OCI-M2 (cell line): ENCODE measurements around the gene KRTAP20-3.

Experiments
- DNase-seq: peaks from one replicate; lab custom pipeline; 2025; ENCODE audit not compliant: unreplicated experiment; lab: John Stamatoyannopoulos, UW

Gene KRTAP20-3

DNA sequence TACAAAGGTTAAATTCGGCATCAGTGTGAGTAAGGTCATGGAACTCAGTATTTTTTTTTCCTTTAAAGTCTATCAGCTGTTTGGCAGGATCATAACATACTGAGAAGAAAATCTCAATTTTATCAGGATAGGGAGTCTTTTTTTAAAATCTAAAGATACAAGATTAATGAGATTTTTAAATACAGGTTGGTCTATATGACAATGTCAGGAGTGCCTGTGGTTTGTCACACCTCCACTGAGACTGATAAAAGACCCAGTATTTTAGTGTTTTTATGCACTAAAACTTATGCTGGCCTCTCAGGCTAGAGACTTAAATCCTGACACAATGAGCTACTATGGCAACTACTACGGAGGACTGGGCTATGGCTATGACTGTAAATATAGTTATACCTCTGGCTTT lies at the start of gene KRTAP20-3:
Gene KRTAP20-3 (plus strand): TSS at position 301 of the 400 bp plus-strand sequence.
- DNase-seq = no peak

DNA sequence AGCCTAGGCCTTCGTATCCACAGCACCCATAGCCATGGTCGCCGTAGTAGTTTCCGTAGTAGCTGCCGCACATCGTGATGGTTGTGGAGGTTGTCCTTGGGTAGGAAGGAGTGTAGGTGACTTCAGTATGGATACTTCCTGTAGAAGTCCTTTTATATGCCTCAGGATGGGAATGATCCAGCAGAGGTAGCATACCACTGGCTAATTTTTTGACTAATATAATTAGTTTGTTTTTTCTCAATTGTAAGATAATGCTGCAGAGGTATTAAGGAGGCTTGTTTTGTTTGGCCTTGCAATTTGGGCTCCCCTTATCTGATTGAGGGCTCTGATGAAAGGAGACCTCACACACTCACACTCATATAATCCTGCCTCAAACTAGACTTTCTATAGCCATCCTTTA lies 43.9 kb upstream of the KRTAP20-3 start, which contains the start of gene KRTAP6-2:
Gene KRTAP6-2 (minus strand): TSS at position 101 of the 400 bp plus-strand sequence. CDS start 28 bp downstream, at position 73.
- DNase-seq = no peak

DNA sequence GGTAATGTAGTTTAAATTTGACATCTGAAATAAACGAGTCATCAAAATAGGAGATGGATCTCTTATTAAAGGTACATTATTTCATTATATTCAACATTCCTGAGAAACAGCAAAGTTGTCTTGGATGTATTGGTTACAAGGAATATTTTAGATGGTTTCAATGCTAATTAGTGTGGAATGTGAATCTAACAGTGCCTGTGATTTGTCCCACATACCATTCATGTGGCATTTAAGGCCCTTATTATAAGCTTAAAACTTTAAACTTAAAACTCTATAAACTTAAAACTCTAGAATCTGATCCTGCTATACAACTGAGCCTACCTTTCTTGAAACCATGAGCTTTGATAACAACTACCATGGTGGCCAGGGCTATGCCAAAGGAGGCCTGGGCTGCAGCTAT lies 41.9 kb upstream of the KRTAP20-3 start, which contains the start of gene KRTAP22-1:
Gene KRTAP22-1 (plus strand): TSS at position 301 of the 400 bp plus-strand sequence.
- no peak for DNase-seq

DNA sequence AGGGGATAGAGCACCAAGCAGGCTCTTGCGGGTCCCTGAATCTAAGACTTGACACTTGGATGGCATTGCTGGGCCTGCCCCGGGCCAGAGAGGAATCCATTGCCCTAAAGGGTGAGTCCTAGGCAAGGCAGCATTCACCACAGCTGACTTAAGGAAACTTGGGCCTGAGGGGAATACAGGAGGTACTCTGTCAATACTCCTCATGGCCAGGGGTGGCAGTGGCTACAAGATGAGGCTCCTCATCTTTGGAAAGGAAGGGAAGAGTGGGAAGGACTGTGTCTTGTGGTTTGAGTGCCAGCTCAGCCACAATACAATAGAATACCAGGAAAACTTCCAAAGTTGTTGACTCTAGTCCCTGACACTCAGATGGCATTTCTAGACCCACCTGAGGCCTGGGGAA lies 36.7 kb upstream of the KRTAP20-3 start:
- no peak for DNase-seq

DNA sequence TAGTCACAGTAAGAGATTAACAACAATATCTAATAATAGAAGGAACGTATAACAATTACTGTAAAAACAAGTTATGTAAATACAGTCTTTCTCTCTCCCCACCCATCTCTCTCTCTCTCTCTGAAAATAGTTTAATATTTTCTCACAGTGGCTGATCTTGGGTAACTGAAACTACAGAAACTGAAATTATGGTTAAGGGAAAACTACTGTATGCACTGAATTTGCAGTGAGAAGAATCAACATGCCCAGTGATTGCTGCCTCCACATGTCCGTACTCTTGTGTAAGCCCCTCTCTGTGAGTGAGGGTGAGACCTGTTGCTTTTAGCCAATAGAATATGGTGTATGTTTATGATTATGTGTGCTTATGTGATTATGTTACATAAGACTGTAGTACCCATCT lies 30.5 kb upstream of the KRTAP20-3 start:
- no peak for DNase-seq

DNA sequence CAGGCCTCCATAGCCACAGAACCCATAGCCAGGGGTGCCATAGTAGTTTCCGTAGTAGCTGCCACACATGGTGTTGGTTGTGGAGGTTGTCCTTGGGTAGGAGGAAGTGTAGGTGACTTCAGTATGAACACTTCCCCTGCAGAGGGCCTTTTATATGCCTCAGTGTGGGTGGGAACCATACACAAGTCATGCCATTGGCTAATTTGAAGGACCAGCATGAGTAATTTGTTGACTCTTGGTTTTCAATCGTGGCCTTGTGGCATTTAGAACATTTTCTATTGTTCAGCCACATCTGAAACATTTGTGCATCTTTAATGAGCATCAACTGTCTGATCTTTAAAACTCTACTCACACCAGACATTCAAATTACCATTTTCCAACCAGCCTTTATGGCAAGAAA lies 28.8 kb upstream of the KRTAP20-3 start, which contains the start of gene KRTAP6-1:
Gene KRTAP6-1 (minus strand): TSS at position 95 of the 400 bp plus-strand sequence. CDS start 26 bp downstream, at position 69.
- DNase-seq = no peak

DNA sequence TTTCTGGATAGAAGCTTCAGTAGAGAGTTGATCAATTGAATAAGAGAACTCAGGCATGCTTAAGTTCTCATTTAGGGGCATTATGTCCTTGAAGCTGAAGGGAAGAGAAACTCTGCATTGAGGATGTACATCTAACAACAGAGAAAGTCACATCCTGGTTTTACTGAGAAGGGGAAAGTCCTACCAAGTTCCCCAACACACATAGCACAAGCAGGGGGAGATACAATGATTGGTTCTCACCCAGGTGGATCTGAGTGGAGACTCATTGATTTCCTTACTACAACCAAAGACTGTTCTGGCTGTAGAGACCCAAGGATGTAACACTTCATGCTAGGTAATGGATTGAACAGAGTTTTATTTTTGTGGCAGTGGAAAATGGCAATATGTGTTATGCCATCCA lies 27.5 kb upstream of the KRTAP20-3 start:
- DNase-seq = no peak

DNA sequence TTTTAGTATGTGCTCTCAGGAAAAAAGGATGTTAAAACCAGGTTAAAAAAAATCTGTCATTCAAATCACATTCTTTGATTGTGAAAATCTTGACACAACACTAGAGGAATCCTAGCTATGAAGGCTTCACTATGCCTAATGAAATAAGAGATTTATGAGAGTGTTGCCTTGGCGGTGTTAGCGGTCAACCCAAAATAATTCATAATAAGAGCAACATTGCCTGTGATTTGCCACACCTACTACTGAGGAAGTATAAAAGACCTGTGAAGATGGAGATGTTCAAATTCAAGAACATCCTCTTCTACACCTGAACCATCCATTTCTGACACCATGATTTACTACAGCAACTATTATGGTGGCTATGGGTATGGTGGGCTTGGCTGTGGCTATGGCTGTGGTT lies 26.5 kb upstream of the KRTAP20-3 start, which contains the start of gene KRTAP20-1:
Gene KRTAP20-1 (plus strand): TSS at position 301 of the 400 bp plus-strand sequence. CDS start 30 bp downstream, at position 331.
- no peak for DNase-seq

DNA sequence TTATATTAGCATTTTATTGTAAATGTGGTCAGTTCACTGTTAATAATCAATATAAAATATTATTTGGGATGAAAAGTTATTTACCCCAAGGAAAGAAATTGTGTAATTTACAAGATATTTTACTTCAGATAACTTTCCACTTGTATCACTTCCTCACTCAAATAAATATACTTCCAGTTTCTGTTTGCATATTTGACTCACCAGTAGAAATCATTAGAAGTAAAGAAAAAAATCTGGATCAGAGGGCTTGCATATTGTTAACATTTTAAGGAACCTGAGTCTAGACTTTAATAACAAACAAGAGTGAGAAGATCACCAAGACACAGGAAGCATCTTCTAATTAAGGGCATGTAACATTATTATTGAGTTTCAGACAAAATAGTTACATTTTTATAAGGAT lies 22.6 kb upstream of the KRTAP20-3 start:
- no peak for DNase-seq

DNA sequence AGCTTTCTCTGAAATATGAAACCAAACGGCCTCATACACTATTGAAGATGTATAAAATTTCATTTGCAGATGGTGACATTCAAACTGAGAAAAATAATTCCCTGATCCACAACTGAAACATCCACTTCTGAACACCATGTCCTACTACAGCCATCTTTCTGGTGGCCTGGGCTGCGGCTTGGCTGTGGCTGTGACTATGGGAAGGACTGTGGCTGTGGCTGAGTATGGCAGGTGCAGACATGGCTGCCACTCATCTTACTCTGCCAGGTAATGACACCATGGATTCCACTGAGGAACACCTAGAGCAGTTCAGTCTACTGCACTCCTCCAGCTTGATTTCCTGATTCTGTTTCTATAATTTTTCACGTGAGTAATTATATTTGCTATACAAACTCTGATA lies 22.1 kb upstream of the KRTAP20-3 start, which contains the start of gene KRTAP20-4:
Gene KRTAP20-4 (plus strand): TSS at position 106 of the 400 bp plus-strand sequence.
- no peak for DNase-seq

DNA sequence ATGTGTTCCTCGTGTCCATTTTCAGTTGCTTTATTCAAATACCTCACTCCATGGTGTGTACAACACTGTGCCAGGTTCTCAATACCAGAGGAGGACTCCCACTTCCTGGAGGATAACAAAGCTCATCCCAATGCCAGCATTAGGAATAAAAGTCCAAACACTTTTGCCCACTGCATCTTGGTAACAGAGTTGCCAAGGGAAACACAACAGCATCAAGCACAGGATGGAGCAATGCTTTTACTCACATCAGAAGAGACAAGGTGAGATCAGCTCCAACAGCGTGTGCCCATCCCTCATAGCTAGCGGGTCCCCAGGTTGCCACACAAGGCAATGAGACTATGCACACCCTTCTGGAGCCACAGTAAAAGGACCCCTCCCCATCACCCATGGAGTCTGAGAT lies 19.3 kb upstream of the KRTAP20-3 start:
- DNase-seq = no peak

DNA sequence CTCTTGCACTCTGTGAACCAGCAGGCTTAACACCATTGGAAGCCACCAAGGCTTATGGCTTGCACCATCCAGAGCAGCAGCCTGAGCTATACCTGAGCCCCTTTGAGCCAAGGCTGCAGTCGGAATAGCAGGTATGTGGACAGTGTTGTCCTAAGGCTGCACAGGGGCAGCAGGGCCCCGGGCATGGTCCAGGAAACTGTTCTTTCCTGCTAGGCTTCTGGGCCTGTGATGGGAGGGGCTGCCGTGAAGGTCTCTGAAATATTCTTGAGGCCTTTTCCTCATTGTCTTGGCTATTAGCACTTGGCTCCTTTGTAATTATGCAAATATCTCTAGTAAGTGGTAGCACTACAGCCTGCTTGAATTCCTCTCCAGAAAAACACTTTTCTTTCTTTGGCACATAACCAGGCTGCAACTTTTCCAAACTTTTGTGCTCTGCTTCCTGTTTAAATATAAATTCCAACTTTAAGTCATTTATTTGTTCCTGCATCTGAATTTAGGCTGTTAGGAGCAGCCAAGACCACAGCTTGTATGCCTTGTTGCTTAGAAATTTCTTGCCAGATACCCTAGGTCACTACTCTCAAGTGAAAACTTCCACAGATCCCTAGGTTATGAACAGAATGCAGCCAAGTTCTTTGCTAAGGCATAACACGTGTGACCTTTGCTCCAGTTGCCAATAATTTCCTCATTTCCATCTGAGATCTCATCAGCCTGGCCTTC lies 17.1 kb upstream of the KRTAP20-3 start:
- no peak for DNase-seq

DNA sequence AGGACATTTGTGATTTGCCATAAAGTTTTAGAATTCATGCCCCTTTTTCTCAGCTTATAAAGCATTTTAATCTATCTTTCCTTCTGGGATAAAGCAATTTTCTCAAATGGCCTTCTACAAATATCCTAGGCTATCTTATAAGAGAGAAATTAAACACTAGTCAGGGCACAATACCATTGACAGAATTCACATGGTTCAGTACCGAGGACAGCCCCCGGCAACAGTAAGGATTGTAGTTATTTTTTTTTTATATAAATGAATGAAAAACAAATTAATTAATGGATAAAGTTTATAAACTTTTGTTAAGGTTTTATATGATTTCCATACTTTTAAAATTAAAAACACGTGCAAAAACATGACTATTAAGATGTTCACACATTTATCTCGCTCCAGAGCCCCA lies 14.6 kb upstream of the KRTAP20-3 start:
- DNase-seq = no peak

DNA sequence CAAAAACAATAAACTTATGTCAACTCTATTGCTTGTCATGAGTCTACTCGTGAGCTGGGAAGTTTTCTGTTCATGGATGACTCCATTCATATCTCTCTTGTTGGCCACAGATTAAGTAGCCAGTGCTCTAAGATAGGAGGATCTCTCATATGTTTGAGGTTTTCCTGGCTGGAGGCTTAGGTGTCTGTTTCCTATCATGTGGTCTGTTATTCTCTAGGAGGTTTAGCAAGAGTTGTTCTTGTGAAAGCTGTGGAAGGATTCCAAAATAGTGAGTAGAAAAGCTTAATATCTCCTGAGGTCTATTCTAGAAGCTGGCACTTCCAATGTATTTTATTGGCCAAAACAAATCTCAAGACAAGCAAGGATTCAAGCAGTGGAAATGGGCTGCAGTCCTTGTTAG lies 13.5 kb upstream of the KRTAP20-3 start:
- DNase-seq = no peak

DNA sequence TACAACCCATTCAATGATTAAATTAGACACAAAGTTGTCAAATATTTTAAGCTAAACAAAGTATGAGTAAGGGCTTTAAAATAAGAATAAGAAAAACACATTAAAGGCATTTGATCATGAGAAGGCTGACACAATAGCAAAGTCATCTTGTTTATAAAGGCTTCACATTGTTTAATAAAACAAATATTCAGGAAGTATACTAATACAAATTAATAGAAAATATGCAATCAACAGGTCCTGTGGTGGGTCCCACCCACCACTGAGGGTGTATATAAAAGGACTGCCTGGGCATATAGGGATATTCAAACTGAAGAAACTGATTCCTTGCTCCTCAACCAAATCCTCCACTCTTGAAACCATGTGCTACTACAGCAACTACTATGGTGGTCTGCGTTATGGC lies 7.8 kb upstream of the KRTAP20-3 start, which contains the start of gene KRTAP20-2:
Gene KRTAP20-2 (plus strand): TSS at position 301 of the 400 bp plus-strand sequence. CDS start 58 bp downstream, at position 359.
- DNase-seq = no peak

DNA sequence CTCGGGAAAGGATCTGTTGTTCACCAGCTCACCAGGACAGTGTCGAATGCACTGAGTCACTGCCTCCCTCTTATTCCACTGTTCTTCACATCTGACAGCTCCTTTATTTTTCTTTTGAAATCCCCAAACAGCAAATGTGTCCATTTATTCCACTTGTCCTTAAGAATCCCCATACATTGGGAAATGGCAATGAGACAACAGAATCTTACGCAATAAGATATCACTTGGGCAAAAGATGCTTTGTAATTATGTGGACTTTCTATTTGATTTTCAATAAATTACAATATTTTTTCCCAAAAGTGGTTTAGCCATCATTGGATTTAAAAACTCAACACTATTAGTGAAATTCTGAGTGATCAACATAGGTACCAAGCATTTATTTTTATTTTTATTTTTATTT lies 4.0 kb upstream of the KRTAP20-3 start:
- no peak for DNase-seq

DNA sequence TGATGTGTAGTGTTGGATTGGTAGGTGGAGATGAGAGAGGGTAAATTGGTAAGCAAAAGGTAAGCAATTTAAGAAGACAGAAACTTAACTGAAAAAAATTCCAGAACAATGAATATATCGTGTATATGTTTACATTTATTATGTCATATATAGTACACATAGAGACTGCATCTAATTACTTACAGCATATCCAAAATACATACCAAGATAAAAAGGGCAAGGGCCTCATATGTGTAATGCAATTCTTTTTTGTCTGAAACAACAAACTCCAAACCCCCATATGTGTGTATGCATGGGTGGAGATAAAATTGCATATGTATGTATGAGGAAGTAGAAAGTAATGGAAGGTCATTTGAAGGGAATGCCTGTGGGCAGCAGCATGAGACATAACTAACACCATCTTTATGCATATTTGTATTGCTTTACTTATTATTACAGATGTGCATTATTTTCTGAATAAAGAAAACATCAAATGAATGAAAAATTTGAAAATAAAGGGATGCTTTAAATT lies 4.3 kb downstream of the KRTAP20-3 start:
- no peak for DNase-seq

DNA sequence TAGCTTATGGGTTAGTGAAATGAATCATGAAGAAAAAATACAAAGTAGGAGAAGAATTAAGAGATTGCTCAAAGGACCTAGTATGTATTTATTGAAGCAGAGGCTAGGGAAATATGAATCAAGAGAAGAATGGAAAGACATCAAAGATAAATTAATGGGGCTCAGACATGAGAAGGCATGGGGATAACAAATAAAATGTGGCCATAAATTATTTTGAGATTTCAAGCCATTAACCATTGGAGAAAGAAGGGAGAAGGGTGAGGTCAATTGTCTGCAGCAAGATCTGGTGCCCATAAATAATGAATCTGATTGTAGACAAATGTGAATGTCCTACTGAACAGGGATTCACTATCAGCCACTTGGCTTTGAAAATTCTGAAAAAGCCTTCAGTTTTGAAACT lies 10.2 kb downstream of the KRTAP20-3 start:
- DNase-seq = no peak

DNA sequence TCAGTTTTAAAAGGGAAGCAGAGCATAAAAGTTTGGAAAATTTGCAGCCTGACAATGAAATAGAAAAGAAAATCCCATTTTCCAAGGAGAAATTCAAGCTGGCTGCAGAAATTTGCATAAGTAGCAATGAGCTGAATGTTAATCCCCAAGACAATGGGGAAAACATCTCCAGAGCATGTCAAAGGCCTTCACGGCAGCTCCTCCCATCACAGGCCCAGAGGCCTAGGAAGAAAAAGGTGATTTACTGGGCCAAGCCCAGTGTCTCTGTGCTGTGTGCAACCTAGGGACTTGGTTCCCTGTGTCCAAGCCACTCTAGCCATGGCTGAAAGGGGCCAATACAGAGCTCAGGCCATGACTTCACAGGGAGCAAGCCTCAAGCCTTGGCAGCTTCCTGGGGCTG lies 26.1 kb downstream of the KRTAP20-3 start:
- DNase-seq = no peak

DNA sequence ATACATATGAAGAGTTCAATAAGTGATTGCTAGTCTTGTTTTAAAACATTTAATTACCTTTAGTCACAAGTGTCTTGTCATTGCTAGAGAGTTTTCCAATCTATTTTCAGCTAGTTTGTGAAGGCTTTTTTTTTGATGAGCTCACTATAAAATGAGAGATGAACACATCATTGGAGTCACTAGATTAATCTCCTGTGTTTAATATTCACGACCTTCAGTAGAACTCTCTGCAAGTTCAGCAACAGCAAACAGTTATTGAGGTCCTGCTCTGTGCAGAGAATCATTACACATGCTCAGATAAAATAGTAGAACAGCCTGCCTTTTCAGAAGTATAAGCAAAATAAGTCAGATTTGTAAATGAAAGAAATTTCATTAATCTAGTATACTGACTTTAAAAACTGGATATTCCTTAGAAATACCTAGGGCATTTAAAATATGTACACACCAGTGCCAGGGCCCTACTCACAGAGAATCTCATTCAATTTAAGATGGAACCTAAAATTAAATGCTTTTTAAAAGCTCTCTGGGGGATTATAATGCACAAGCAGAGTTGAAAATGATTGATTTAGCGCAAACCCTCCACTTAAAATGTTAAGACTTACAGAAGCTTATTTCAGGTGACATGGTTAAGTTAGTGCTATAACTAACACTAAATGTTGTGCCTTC lies 30.5 kb downstream of the KRTAP20-3 start:
- DNase-seq = no peak

DNA sequence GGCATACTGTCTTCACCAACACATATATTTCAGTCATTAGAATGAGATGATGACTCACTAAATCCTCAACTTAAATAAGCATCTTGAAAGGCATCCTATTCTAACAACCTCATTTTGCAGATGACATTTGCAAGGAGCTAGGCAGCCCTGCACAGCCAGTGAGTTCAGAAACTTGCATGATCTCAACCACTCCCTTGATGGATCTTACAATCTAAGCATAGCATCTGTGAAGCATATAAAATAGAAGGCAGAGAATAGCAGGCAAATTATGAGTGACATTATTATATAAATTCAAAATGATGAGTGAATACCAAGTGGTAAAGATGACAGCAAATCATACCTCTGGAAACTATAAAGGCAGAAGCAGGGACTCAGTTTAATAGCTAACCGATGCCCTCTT lies 31.6 kb downstream of the KRTAP20-3 start:
- no peak for DNase-seq

DNA sequence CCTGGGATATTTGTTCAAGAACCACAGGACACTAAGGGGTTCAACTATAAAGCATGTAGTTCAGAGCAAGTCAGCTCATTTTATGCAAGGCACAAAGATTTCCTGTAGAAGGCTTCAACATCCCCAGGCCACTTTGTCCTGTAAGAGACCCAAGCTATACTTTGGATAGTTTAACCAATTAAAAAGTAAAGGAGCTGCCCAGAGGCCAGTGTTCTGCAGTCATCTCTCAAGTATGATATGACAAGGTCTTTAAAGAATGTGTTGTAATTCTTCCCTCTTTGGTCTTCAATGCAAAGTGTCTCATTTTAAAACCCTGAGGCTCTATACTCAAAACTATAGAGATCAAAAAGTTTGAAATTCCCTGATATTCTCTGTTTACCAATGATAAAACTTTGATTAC lies 34.1 kb downstream of the KRTAP20-3 start:
- DNase-seq = no peak
